ENCODE data around the gene KATNA1.

Gene KATNA1

DNA sequence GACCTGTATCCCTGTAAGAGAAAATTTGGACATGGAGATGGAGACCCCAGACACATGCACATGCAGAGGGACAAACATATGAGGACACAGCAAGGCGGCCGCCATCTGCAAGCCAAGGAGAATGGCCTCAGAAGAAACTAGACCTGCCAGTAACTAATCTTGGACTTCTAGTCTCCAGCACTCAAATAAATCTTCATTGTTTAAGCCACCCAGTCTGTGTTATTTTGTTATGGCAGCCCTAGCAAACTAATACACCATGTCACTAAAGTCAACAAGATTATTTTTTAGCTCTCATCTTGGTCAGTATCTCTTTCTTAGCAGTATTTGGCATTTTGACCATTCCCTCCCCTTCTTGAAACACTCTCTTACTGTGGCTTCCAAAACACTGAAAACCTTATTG is 42.7 kb upstream of the KATNA1 start:
- TF ChIP-seq TAF1 (IDR thresholded peaks at IDR 0.05; ENCODE audit: low read depth) (no peak), ZBTB7A (IDR thresholded peaks at IDR 0.05; ENCODE audit: low read depth) (no peak), USF1 (IDR thresholded peaks at IDR 0.05) (no peak), REST (IDR thresholded peaks at IDR 0.05; ENCODE audit: low read depth) (no peak), YY1 (IDR thresholded peaks at IDR 0.05; ENCODE audit: low read depth) (no peak), TEAD4 (IDR thresholded peaks at IDR 0.05) (no peak), EGR1 (IDR thresholded peaks at IDR 0.05) (no peak), EP300 (IDR thresholded peaks at IDR 0.05; ENCODE audit: borderline replicate concordance) (no peak), CEBPB (IDR thresholded peaks at IDR 0.05) (no peak), RAD21 (IDR thresholded peaks at IDR 0.05; ENCODE audit: low read depth) (no peak), FOXM1 (IDR thresholded peaks at IDR 0.05; ENCODE audit: borderline replicate concordance, low read depth) (no peak), NFIC (IDR thresholded peaks at IDR 0.05) (no peak), TCF12 (IDR thresholded peaks at IDR 0.05; ENCODE audit: low read depth) (no peak), CREB1 (IDR thresholded peaks at IDR 0.05; ENCODE audit: low read depth) (no peak)
- TF ChIP-seq, protein P1, sequence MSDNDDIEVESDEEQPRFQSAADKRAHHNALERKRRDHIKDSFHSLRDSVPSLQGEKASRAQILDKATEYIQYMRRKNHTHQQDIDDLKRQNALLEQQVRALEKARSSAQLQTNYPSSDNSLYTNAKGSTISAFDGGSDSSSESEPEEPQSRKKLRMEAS (IDR thresholded peaks at IDR 0.05), result no peak

- TF ChIP-seq RAD21 (IDR thresholded peaks at IDR 0.05; ENCODE audit: low read depth) (no peak), ZBTB7A (IDR thresholded peaks at IDR 0.05; ENCODE audit: low read depth) (no peak), EP300 (IDR thresholded peaks at IDR 0.05; ENCODE audit: borderline replicate concordance) (no peak), FOXM1 (IDR thresholded peaks at IDR 0.05; ENCODE audit: borderline replicate concordance, low read depth) (no peak), NFIC (IDR thresholded peaks at IDR 0.05) (no peak), USF1 (IDR thresholded peaks at IDR 0.05) (no peak), TCF12 (IDR thresholded peaks at IDR 0.05; ENCODE audit: low read depth) (no peak), TEAD4 (IDR thresholded peaks at IDR 0.05) (no peak), YY1 (IDR thresholded peaks at IDR 0.05; ENCODE audit: low read depth) (no peak)
These were observed 37.7 kb upstream of the KATNA1 start for GRCh38 chr6:149686230-149686629.

DNA sequence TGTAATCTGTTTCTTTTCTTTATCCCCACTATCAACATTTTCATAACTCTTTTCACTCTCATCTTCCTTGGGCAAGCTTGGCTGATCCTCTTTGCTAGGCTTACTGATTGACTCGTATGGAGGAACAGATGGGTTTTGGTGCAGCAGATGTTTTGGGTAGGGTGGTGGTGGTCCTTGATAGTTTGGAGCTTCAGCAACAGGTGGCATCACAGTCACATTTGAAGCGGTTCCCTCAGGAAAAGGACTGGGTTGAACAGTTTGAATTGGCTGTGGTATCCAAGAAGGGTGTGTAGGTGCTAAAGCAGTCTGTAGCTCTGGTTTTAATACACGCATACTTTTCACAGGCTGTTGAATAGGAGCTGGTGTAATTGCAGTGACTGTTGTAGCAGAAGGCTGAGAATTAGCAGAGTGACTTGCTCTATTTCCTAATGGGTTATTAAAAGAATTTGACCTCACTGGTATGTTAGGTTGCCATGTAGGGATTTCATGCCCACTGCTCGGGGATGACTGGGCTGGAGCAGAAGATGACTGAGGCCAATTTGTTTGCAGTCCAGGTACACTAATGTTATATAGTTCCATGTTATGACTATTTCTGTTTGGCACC is 34.8 kb upstream of the KATNA1 start:
- TF ChIP-seq FOXM1 (IDR thresholded peaks at IDR 0.05; ENCODE audit: borderline replicate concordance, low read depth) (no peak), ZBTB7A (IDR thresholded peaks at IDR 0.05; ENCODE audit: low read depth) (no peak), CEBPB (IDR thresholded peaks at IDR 0.05) (no peak), USF1 (IDR thresholded peaks at IDR 0.05) (no peak)

DNA sequence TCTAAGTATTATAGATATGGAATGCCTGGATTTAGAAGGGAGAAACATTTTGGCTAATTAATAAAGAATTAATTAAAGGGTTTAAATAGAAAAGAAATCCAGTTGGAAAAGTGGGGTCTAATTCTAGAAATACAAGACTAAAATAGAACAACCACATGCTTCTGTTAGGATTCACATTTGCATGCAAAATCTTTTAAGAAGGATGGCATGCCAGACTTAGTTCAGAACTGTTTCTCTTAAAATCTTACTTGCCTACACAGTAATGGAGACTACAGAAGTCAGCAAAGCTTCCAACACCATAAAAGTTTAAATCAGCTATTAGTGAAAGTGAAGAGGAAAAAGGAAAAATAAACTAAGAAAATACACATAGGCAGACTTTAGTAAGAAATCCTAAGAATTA is 32.7 kb upstream of the KATNA1 start:
- TF ChIP-seq CREB1 (IDR thresholded peaks at IDR 0.05; ENCODE audit: low read depth) (no peak), USF1 (IDR thresholded peaks at IDR 0.05) (no peak)
- TF ChIP-seq, protein P1 (IDR thresholded peaks at IDR 0.05), result no peak

GRCh38 chr6:149680503-149680902 is 32.0 kb upstream of the KATNA1 start:
- TF ChIP-seq FOXM1 (IDR thresholded peaks at IDR 0.05; ENCODE audit: borderline replicate concordance, low read depth) (no peak), TEAD4 (IDR thresholded peaks at IDR 0.05) (no peak), YY1 (IDR thresholded peaks at IDR 0.05; ENCODE audit: low read depth) (no peak), ZBTB7A (IDR thresholded peaks at IDR 0.05; ENCODE audit: low read depth) (no peak), TCF12 (IDR thresholded peaks at IDR 0.05; ENCODE audit: low read depth) (no peak), USF1 (IDR thresholded peaks at IDR 0.05) (no peak)

DNA sequence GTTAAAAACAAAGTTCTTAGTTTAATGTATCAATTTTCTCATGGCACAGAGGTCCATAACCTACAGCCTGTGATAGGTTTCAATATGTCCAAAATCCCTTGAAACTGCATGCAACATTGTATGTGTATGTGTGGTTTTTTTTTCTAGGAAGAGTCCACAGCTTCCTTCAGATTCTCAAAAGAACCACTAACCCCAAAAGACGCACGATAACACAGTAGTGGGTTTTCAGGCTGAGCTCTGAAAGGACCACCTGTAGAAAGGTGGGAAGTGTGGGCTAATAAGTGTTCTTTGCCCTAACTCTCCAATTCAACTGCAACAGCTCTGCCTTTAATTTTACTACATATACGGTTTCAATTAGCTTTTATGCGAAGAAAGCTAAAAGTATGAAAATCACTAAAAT is 11.5 kb upstream of the KATNA1 start:
- no peak for TF ChIP-seq CEBPB (IDR thresholded peaks at IDR 0.05)
- no peak for TF ChIP-seq REST (IDR thresholded peaks at IDR 0.05; ENCODE audit: low read depth)
- TF ChIP-seq ZBTB7A (IDR thresholded peaks at IDR 0.05; ENCODE audit: low read depth), result no peak
- no peak for TF ChIP-seq USF1 (IDR thresholded peaks at IDR 0.05)
- TF ChIP-seq TAF1 (IDR thresholded peaks at IDR 0.05; ENCODE audit: low read depth), result no peak
- no peak for TF ChIP-seq EP300 (IDR thresholded peaks at IDR 0.05; ENCODE audit: borderline replicate concordance)
- TF ChIP-seq RAD21 (IDR thresholded peaks at IDR 0.05; ENCODE audit: low read depth), result no peak
- TF ChIP-seq FOXM1 (IDR thresholded peaks at IDR 0.05; ENCODE audit: borderline replicate concordance, low read depth), result no peak
- no peak for TF ChIP-seq EGR1 (IDR thresholded peaks at IDR 0.05)
- TF ChIP-seq NFIC (IDR thresholded peaks at IDR 0.05), result no peak
- no peak for TF ChIP-seq TEAD4 (IDR thresholded peaks at IDR 0.05)
- TF ChIP-seq, protein P1 (IDR thresholded peaks at IDR 0.05), result no peak
- TF ChIP-seq YY1 (IDR thresholded peaks at IDR 0.05; ENCODE audit: low read depth), result no peak
